Measurements from ENCODE around the gene TP53BP1.

The TP53BP1 gene

GRCh38 chr15:43360821-43361220, 132.1 kb downstream of the TP53BP1 start:
- Histone ChIP-seq H3K9ac (ENCODE audit: low read depth, low read length, poor library complexity) (no peak overlapping the region), H3K23ac (ENCODE audit: low read depth, low read length, poor library complexity) (no peak overlapping the region), H2AFZ (ENCODE audit: low read length) (no peak overlapping the region), H3K18ac (ENCODE audit: low read length) (no peak overlapping the region), H2BK12ac (ENCODE audit: low read length) (no peak overlapping the region), H2BK5ac (ENCODE audit: low read length) (no peak overlapping the region), H3K4me1 (ENCODE audit: control insufficient read depth in 2 of 2, insufficient read depth in 1 of 2, low read depth in 1 of 2, low read length in 2 of 2) (no peaks in the 10 kb centered on the region), H3K9me3 (replicated peaks in 1 of 2; ENCODE audit: control insufficient read depth in 2 of 2, insufficient read depth in 1 of 2, low read depth in 1 of 2, low read length in 2 of 2) (peaks cover 31 to 79% of the 10 kb centered on the region in 2 donors), H3K27ac (replicated peaks; ENCODE audit: low read length) (no peak overlapping the region), H2BK15ac (ENCODE audit: low read length) (no peak overlapping the region), H3K27me3 (ENCODE audit: control insufficient read depth in 3 of 3, insufficient read depth in 3 of 3, low read depth in 1 of 3, low read length in 3 of 3) (no peaks in the 10 kb centered on the region), H3K4me3 (ENCODE audit: low read length in 2 of 2) (no peak overlapping the region), H2BK120ac (ENCODE audit: low read depth, low read length) (no peak overlapping the region), H3K4me2 (ENCODE audit: insufficient read depth, low read length, poor library complexity, severe bottlenecking) (no peak overlapping the region), H3K79me1 (ENCODE audit: low read depth, low read length) (no peaks in the 10 kb centered on the region), H2AK5ac (ENCODE audit: low read depth, low read length) (no peak overlapping the region), H3K4ac (ENCODE audit: low read length) (no peak overlapping the region), H3K14ac (ENCODE audit: low read length) (no peak overlapping the region), H4K91ac (ENCODE audit: low read depth, low read length, poor library complexity) (no peak overlapping the region), H3K36me3 (replicated peaks in 1 of 2; ENCODE audit: control insufficient read depth in 2 of 2, insufficient read depth in 2 of 2, low read length in 2 of 2) (peaks cover 44 to 88% of the 10 kb centered on the region in 2 donors), H4K8ac (ENCODE audit: low read depth, low read length) (no peak overlapping the region)
- DNase-seq (ENCODE audit: low spot score): no peak
- no CpG with 5 or more reads among the region's 4 CpGs for WGBS, 2 donors (ENCODE audit: extremely low coverage in 2 of 2, insufficient read length in 2 of 2, insufficient replicate concordance in 1 of 2)
